Activated CD8-positive, alpha-beta memory T cell treated with anti-CD3 and anti-CD28 coated beads, Interleukin-2, amount 50 U/mL, for 48 hours (primary cell): ENCODE measurements around the gene PER2.
A peak's percentile ranks its signal among the peaks of the same experiment; 100 is the strongest.

Source experiments
- DNase-seq: peaks from one replicate; pipeline ENCODE4 v3.0.0-alpha.2; 2020

Gene PER2

GRCh38 chr2:238226698-238227586 is 61.5 kb downstream of the PER2 start:
- DNase-seq = no peak

GRCh38 chr2:238225911-238226697 is 62.3 kb downstream of the PER2 start:
- DNase-seq = no peak

GRCh38 chr2:238225121-238225520 is 63.3 kb downstream of the PER2 start:
- no peak for DNase-seq

GRCh38 chr2:238224356-238225035 is 63.9 kb downstream of the PER2 start:
- no peak for DNase-seq

GRCh38 chr2:238220892-238221521 is 67.4 kb downstream of the PER2 start:
- no peak for DNase-seq

- DNase-seq = no peak
Measured at GRCh38 chr2:238220274-238220891, 68.0 kb downstream of the PER2 start.

- no peak for DNase-seq
Measured at GRCh38 chr2:238216651-238217184, 71.7 kb downstream of the PER2 start.

GRCh38 chr2:238207006-238207405 is 81.4 kb downstream of the PER2 start:
- DNase-seq = no peak

GRCh38 chr2:238203973-238204683 is 84.3 kb downstream of the PER2 start:
- no peak for DNase-seq

GRCh38 chr2:238203094-238203972 is 85.1 kb downstream of the PER2 start, which contains the start of gene ILKAP:
ILKAP (minus strand) TSS chr2:238203695; CDS start chr2:238203553, 142 bp downstream.
- DNase-seq = peak; percentile 95

- no peak for DNase-seq
Measured at GRCh38 chr2:238202326-238203093, 85.9 kb downstream of the PER2 start.
